Vagina (tissue), 2 donors: ENCODE data around the gene DIPK2B. TPM values are rescaled to one million over a fixed set of nuclear protein-coding genes. Genes with fewer than 3 reads are reported as not detected.

Source experiments
- DNase-seq, 2 donors: peaks; one replicate each; pipeline ENCODE4 v3.0.0-alpha.2; 2017; ENCODE audit errors: extremely low spot score in 2 of 2
- H3K27ac ChIP-seq: fragments of 200-600 bp; sonication (generic); one replicate; pipeline ENCODE4 v1.5.1; 2019
- H3K27me3 ChIP-seq: fragments of 200-600 bp; sonication (generic); one replicate; pipeline ENCODE4 v1.5.1; 2019
- H3K36me3 ChIP-seq, 2 donors: fragments of 200-600 bp; sonication (generic); one replicate each; pipeline ENCODE4 v1.5.1; 2017 to 2019
- H3K4me1 ChIP-seq: fragments of 200-600 bp; sonication (generic); one replicate; pipeline ENCODE4 v1.5.1; 2019
- H3K4me3 ChIP-seq, 2 donors: fragments of 200-600 bp; sonication (generic); 1 replicate in 1 of 2; 2 replicates in 1 of 2; pipeline ENCODE4 v1.5.1; 2016 to 2019
- H3K9me3 ChIP-seq: fragments of 200-600 bp; sonication (generic); one replicate; pipeline ENCODE4 v1.5.1; 2019
- CTCF ChIP-seq, 3 experiments: fragments of 450-650 bp in 2 of 3; fragments of 200-600 bp in 1 of 3; sonication (generic) in 1 of 3; IDR thresholded peaks; one replicate each; pipeline ENCODE4 v1.5.1; 2017 to 2019; ENCODE audit warnings: antibody characterized with exemption in 3 of 3, mild to moderate bottlenecking in 2 of 3, moderate library complexity in 2 of 3
- POLR2A ChIP-seq, 2 donors: fragments of 450-650 bp; IDR thresholded peaks; one replicate each; pipeline ENCODE4 v1.6.1; 2017; ENCODE audit warnings: antibody characterized with exemption in 2 of 2, mild to moderate bottlenecking in 2 of 2, moderate library complexity in 2 of 2
- POLR2AphosphoS5 ChIP-seq, 2 donors: sonication (generic); formaldehyde crosslinking; IDR thresholded peaks; one replicate each; pipeline ENCODE4 v1.9.0; 2017; ENCODE audit warnings: antibody characterized with exemption in 2 of 2, mild to moderate bottlenecking in 2 of 2, low read depth in 1 of 2; ENCODE audit not compliant: insufficient read depth in 1 of 2
- intact Hi-C: fragments of 100-400 bp; cut with DNase I; formaldehyde crosslinking; loops from one replicate; pipeline ENCODE4 v1.15.1; 2023
- total RNA-seq: library from RNA; depleted of rRNA; stranded (reverse); fragments of >200 nt; gene quantifications from one replicate; pipeline ENCODE4 v1.2.3, GENCODE V29; 2016

The DIPK2B gene
- total RNA-seq, 1 donor from 2014 or later = 22.1 TPM

GRCh38 chrX:45198706-45199105, 2.0 kb downstream of the DIPK2B start:
- TF ChIP-seq POLR2AphosphoS5 (IDR thresholded peaks at IDR 0.05; ENCODE audit: insufficient read depth in 1 of 2, low read depth in 1 of 2) = no peak
- Histone ChIP-seq H3K4me1 (no peaks in the 10 kb centered on the region), H3K4me3 (peak overlapping the region in 1 of 2 donors; percentile 31), H3K9me3 (no peaks in the 10 kb centered on the region), H3K27ac (no peak overlapping the region), H3K36me3 (no peaks in the 10 kb centered on the region), H3K27me3 (no peaks in the 10 kb centered on the region)
- intact Hi-C loops = no loop called here
- DNase-seq = no peak

GRCh38 chrX:45198301-45198700, 2.4 kb downstream of the DIPK2B start:
- intact Hi-C loops = no loop called here
- Histone ChIP-seq H3K9me3 (no peaks in the 10 kb centered on the region), H3K36me3 (no peaks in the 10 kb centered on the region), H3K4me1 (no peaks in the 10 kb centered on the region), H3K4me3 (peak overlapping the region in 1 of 2 donors; percentile 31), H3K27me3 (no peaks in the 10 kb centered on the region), H3K27ac (no peak overlapping the region)
- DNase-seq = no peak
- TF ChIP-seq POLR2AphosphoS5 (IDR thresholded peaks at IDR 0.05; ENCODE audit: insufficient read depth in 1 of 2, low read depth in 1 of 2) (peak in 1 of 2 donors; percentile 35), POLR2A (IDR thresholded peaks at IDR 0.05) (no peak)

GRCh38 chrX:45196701-45197100, 4.0 kb downstream of the DIPK2B start:
- TF ChIP-seq CTCF (IDR thresholded peaks at IDR 0.05) (no peak), POLR2AphosphoS5 (IDR thresholded peaks at IDR 0.05; ENCODE audit: insufficient read depth in 1 of 2, low read depth in 1 of 2) (no peak), POLR2A (IDR thresholded peaks at IDR 0.05) (no peak)
- intact Hi-C loops = no loop called here
- no peaks in the 10 kb centered on the region for H3K36me3 ChIP-seq
- H3K4me1 ChIP-seq = no peaks in the 10 kb centered on the region
- no peak overlapping the region for H3K27ac ChIP-seq
- no peak overlapping the region for H3K4me3 ChIP-seq
- DNase-seq = no peak
- H3K27me3 ChIP-seq = no peaks in the 10 kb centered on the region
- H3K9me3 ChIP-seq = no peaks in the 10 kb centered on the region

DNA sequence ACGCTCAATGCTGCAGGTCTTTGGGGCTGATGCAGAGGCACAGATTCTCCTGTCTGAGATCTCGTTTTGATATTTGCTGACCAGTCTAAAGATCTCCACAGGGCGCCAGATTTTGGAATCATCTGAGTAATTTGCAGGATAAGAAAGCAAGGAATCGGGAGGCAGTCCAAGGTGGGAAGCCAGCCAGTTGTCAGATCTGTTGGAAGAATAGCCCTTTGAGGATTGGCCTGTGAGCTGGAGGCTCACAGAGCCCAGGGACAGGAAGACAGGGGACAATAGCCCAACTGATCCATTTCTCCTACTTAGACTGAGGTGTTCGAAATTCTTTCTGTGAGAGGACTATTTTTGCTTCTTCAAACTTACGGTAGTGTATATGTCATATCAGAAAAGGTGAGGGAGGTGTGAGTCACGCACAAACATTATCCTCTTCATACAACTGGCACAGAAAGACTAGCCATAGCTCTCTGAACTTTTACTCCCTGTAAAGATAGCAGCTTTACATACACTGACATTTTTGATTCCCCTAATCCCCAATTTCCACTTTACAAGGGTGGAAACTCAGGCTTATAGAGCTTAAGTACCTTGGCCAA, 8.8 kb downstream of the DIPK2B start:
- TF ChIP-seq POLR2A (IDR thresholded peaks at IDR 0.05) (no peak), CTCF (IDR thresholded peaks at IDR 0.05) (no peak), POLR2AphosphoS5 (IDR thresholded peaks at IDR 0.05; ENCODE audit: insufficient read depth in 1 of 2, low read depth in 1 of 2) (no peak)
- no peaks in the 10 kb centered on the region for H3K9me3 ChIP-seq
- H3K4me3 ChIP-seq = no peak overlapping the region
- no peaks in the 10 kb centered on the region for H3K36me3 ChIP-seq
- intact Hi-C loops = no loop called here
- H3K4me1 ChIP-seq = no peaks in the 10 kb centered on the region
- H3K27me3 ChIP-seq = no peaks in the 10 kb centered on the region
- H3K27ac ChIP-seq = no peak overlapping the region
- DNase-seq = no peak

DNA sequence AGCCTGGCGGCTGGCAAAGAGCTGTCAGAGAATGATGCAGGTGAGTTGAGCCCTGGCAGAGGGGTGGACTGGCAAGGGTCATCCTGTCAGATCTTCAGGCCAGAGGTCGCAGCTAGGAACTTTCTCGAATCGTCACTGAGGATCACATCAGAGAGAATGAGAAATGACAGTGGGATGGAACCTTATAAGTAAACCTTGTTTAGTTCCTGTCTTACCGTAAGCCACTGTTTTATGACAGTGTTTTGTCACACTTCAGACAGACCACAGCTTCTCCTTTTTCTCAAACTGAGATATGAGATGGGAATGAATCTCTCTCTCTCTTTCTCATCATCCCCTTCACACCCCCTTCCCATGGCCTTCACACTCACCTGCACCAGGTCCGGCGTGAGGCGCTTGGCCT, 9.3 kb downstream of the DIPK2B start:
- TF ChIP-seq POLR2A (IDR thresholded peaks at IDR 0.05) = no peak
- no peak for TF ChIP-seq POLR2AphosphoS5 (IDR thresholded peaks at IDR 0.05; ENCODE audit: insufficient read depth in 1 of 2, low read depth in 1 of 2)
- no peak for TF ChIP-seq CTCF (IDR thresholded peaks at IDR 0.05)
- H3K4me1 ChIP-seq = no peaks in the 10 kb centered on the region
- H3K27me3 ChIP-seq = no peaks in the 10 kb centered on the region
- no peaks in the 10 kb centered on the region for H3K9me3 ChIP-seq
- no peaks in the 10 kb centered on the region for H3K36me3 ChIP-seq
- intact Hi-C loops = no loop called here
- no peak for DNase-seq
- H3K27ac ChIP-seq = no peak overlapping the region
- H3K4me3 ChIP-seq = no peak overlapping the region

- Histone ChIP-seq H3K9me3 (no peaks in the 10 kb centered on the region), H3K36me3 (no peaks in the 10 kb centered on the region), H3K27ac (peak overlapping the region; percentile 49), H3K4me1 (no peaks in the 10 kb centered on the region), H3K4me3 (peak overlapping the region; percentile 33 to 35), H3K27me3 (no peaks in the 10 kb centered on the region)
- no peak for DNase-seq
- TF ChIP-seq POLR2AphosphoS5 (IDR thresholded peaks at IDR 0.05; ENCODE audit: insufficient read depth in 1 of 2, low read depth in 1 of 2) (no peak), CTCF (IDR thresholded peaks at IDR 0.05) (no peak), POLR2A (IDR thresholded peaks at IDR 0.05) (no peak)
- intact Hi-C loops = no loop called here
These were observed 12.9 kb downstream of the DIPK2B start for GRCh38 chrX:45187731-45188130.
